Right lobe of liver (tissue), 6 donors: ENCODE measurements around the gene IPO13. TPM values are rescaled to one million over a fixed set of nuclear protein-coding genes. Genes with fewer than 3 reads are reported as not detected.

ENCODE experiments used
- ATAC-seq, 4 donors: fragments of 200-7000 bp; cut with Tn5 transposase; one replicate each; pipeline ENCODE4 v1.9.1; 2020; ENCODE audit warnings: mild to moderate bottlenecking in 4 of 4, moderate library complexity in 4 of 4
- DNase-seq, 3 donors: peaks; one replicate each; pipeline ENCODE4 v3.0.0-alpha.2; 2020
- H3K27ac ChIP-seq, 3 donors: fragments of 200-600 bp; one replicate each; pipeline ENCODE4 v1.8.0; 2022
- H3K27me3 ChIP-seq, 2 donors: fragments of 200-600 bp; one replicate each; pipeline ENCODE4 v1.8.0; 2022
- H3K36me3 ChIP-seq, 4 donors: fragments of 200-600 bp; sonication (generic) in 1 of 4; one replicate each; pipeline versions ENCODE4 v1.5.1 to v1.8.0; 2017 to 2022; ENCODE audit warnings: control low read depth in 1 of 4
- H3K4me1 ChIP-seq, 4 donors: fragments of 200-600 bp; sonication (generic) in 1 of 4; one replicate each; pipeline versions ENCODE4 v1.5.1 to v1.8.0; 2017 to 2022; ENCODE audit warnings: control low read depth in 1 of 4
- H3K4me3 ChIP-seq, 3 donors: fragments of 200-600 bp; one replicate each; pipeline ENCODE4 v1.8.0; 2022
- H3K9me3 ChIP-seq, 4 donors: fragments of 200-600 bp; sonication (generic) in 1 of 4; one replicate each; pipeline versions ENCODE4 v1.5.1 to v1.8.0; 2017 to 2022; ENCODE audit warnings: control low read depth in 1 of 4
- CTCF ChIP-seq, 4 donors: fragments of 200-600 bp in 3 of 4; fragments of 450-650 bp in 1 of 4; IDR thresholded peaks; one replicate each; pipeline versions ENCODE4 v1.5.1 to v1.8.0; 2016 to 2022; ENCODE audit warnings: antibody characterized with exemption in 4 of 4, mild to moderate bottlenecking in 2 of 4
- POLR2A ChIP-seq: fragments of 450-650 bp; IDR thresholded peaks from one replicate; pipeline ENCODE4 v1.6.1; 2017; ENCODE audit warnings: antibody characterized with exemption, mild to moderate bottlenecking
- WGBS: methylation state at CpG from one replicate; pipeline ENCODE4 v1.1.6; 2018; ENCODE audit warnings: low coverage, low lambda C conversion rate; ENCODE audit not compliant: insufficient coverage; ENCODE audit errors: missing lambda C conversion rate; 5-methylcytosine and 5-hydroxymethylcytosine counted together
- intact Hi-C, 2 donors: fragments of 100-400 bp; cut with DNase I; formaldehyde crosslinking; loops; one replicate each; pipeline versions ENCODE4 v1.11.2 to v1.14.1; 2022
- total RNA-seq, 6 experiments: library from RNA; depleted of rRNA in 2 of 6; stranded (reverse); fragments of >200 nt in 2 of 6; fragmentation: NEBNext Ultra II Directional in 3 of 6; extraction: Animal tissue kit (Norgen Biotek cat#: 25700) in 3 of 6; gene quantifications; one replicate each; pipeline versions ENCODE4 v1.1.0 to v1.2.4, GENCODE V29; 2016 to 2023
- donor health status: DM: no; HTN: yes; CAD: no.
- donor health status: DM: no; HTN: no; CAD: no.
- donor health status: DM: no; HTN: no; CAD: no.
- donor health status: DM: no; HTN: yes; CAD: no.
- donor health status: DM: no; HTN: yes; CAD: no.

IPO13 gene
- total RNA-seq, 6 experiments from 2014 or later = 12.4 to 18.9 (median 14.8) TPM

- TF ChIP-seq POLR2A (no peak), CTCF (IDR thresholded peaks at IDR 0.05) (no peak)
- ATAC-seq (no peak), DNase-seq (no peak)
- H3K27me3 ChIP-seq = no peaks in the 10 kb centered on the region
- no peak overlapping the region for H3K4me3 ChIP-seq
- H3K9me3 ChIP-seq = no peaks in the 10 kb centered on the region
- 50% methylated on average over 1 of the region's 8 CpGs for WGBS
- intact Hi-C loops = no loop called here
- H3K27ac ChIP-seq = no peak overlapping the region
- no peaks in the 10 kb centered on the region for H3K4me1 ChIP-seq
- peaks cover 0 to 32% (median 4%) of the 10 kb centered on the region in 4 donors for H3K36me3 ChIP-seq
Observed at GRCh38 chr1:43956234-43956633, 9.5 kb downstream of the IPO13 start.

GRCh38 chr1:43957407-43958040, 10.8 kb downstream of the IPO13 start:
- no peaks in the 10 kb centered on the region for H3K27me3 ChIP-seq
- H3K4me1 ChIP-seq = no peaks in the 10 kb centered on the region
- no peak for ATAC-seq
- intact Hi-C loops = no loop called here
- H3K4me3 ChIP-seq = no peak overlapping the region
- peaks cover 0 to 40% (median 8%) of the 10 kb centered on the region in 4 donors for H3K36me3 ChIP-seq
- H3K9me3 ChIP-seq = no peaks in the 10 kb centered on the region
- no peak for DNase-seq
- TF ChIP-seq CTCF (IDR thresholded peaks at IDR 0.05) = no peak
- TF ChIP-seq POLR2A = no peak
- no CpG with 5 or more reads among the region's 7 CpGs for WGBS
- H3K27ac ChIP-seq = no peak overlapping the region

DNA sequence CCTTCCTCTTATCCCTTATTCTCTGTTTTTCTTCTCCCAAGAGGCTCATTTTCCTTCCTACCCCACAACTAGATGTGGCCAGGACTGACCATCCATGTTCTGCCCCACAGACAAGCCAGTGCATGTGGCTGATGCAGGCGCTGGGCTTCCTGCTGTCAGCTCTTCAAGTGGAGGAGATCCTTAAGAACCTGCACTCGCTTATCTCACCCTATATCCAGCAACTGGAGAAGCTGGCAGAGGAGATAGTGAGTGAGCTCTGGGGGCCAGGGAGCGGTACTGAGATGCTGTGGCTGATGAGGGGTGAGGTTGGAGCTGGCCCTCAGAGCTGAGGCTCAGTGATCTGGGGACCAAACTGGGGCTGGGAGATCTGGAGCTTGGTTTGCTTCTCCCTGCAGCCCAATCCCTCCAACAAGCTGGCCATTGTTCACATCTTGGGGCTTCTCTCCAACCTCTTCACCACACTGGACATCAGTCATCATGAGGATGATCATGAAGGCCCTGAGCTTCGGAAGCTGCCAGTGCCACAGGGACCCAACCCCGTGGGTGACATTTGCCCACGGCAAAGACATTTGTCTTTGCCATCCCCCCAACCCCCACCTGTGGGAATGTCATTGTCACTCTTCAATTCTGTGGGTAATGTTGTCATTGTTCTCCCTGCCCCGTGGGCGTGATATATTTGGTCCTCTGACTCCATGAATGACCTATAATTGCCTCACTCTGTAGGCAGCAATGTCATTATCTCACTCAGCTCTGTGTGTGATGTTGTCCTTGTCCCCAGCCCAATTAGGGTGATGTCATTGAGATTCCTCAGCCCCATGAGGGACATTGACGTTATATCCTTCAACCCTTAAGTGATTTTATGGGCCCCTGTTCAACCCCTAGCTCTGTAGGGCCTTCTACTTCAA, 11.9 kb downstream of the IPO13 start:
- WGBS = 88% methylated on average over 8 of the region's 9 CpGs
- H3K36me3 ChIP-seq = peaks cover 0 to 40% (median 11%) of the 10 kb centered on the region in 4 donors
- H3K27me3 ChIP-seq = no peaks in the 10 kb centered on the region
- no peak overlapping the region for H3K4me3 ChIP-seq
- DNase-seq (no peak), ATAC-seq (no peak)
- no peaks in the 10 kb centered on the region for H3K4me1 ChIP-seq
- H3K9me3 ChIP-seq = no peaks in the 10 kb centered on the region
- intact Hi-C loops = no loop called here
- no peak for TF ChIP-seq CTCF (IDR thresholded peaks at IDR 0.05)
- TF ChIP-seq POLR2A = no peak
- no peak overlapping the region for H3K27ac ChIP-seq

GRCh38 chr1:43960798-43961197, 14.0 kb downstream of the IPO13 start:
- ATAC-seq = no peak
- no CpG with 5 or more reads among the region's 8 CpGs for WGBS
- TF ChIP-seq CTCF (IDR thresholded peaks at IDR 0.05) = no peak
- no peak for TF ChIP-seq POLR2A
- Histone ChIP-seq H3K4me1 (no peaks in the 10 kb centered on the region), H3K36me3 (peaks cover 0 to 40% (median 11%) of the 10 kb centered on the region in 4 donors), H3K27me3 (no peaks in the 10 kb centered on the region), H3K9me3 (no peaks in the 10 kb centered on the region), H3K4me3 (no peak overlapping the region), H3K27ac (no peak overlapping the region)
- intact Hi-C loops = no loop called here
- no peak for DNase-seq
